Heart right ventricle (tissue), 16 donors: ENCODE results near the gene ARG2. TPM values are rescaled to one million over a fixed set of nuclear protein-coding genes. Genes with fewer than 3 reads are reported as not detected.

Source experiments
- ATAC-seq, 8 donors: fragments of 200-7000 bp; cut with Tn5 transposase; one replicate each; pipeline ENCODE4 v1.9.1; 2020; ENCODE audit warnings: mild to moderate bottlenecking in 8 of 8, moderate library complexity in 8 of 8, moderate number of reproducible peaks in 1 of 8
- DNase-seq, 2 donors: peaks; one replicate each; pipeline ENCODE4 v3.0.0-alpha.2; 2020
- H3K27ac ChIP-seq, 10 donors: fragments of 200-600 bp; sonication (generic) in 2 of 10; one replicate each; pipeline versions ENCODE4 v1.5.0 to v1.8.0; 2020 to 2022; ENCODE audit warnings: mild to moderate bottlenecking in 3 of 10
- H3K27me3 ChIP-seq, 7 donors: fragments of 200-600 bp; one replicate each; pipeline ENCODE4 v1.8.0; 2021 to 2022; ENCODE audit warnings: mild to moderate bottlenecking in 2 of 7
- H3K36me3 ChIP-seq, 9 donors: fragments of 200-600 bp; sonication (generic) in 1 of 9; one replicate each; pipeline versions ENCODE4 v1.5.0 to v1.8.0; 2020 to 2022; ENCODE audit warnings: mild to moderate bottlenecking in 2 of 9
- H3K4me1 ChIP-seq, 9 donors: fragments of 200-600 bp; sonication (generic) in 1 of 9; one replicate each; pipeline versions ENCODE4 v1.5.0 to v1.8.0; 2020 to 2022; ENCODE audit warnings: mild to moderate bottlenecking in 4 of 9
- H3K4me3 ChIP-seq, 10 donors: fragments of 200-600 bp; sonication (generic) in 2 of 10; one replicate each; pipeline versions ENCODE4 v1.5.0 to v1.8.0; 2020 to 2022; ENCODE audit warnings: mild to moderate bottlenecking in 7 of 10, moderate library complexity in 2 of 10
- H3K9me3 ChIP-seq, 11 donors: fragments of 200-600 bp in 10 of 11; sonication (generic) in 2 of 11; one replicate each; pipeline versions ENCODE4 v1.5.0 to v1.8.0; 2013 to 2022; ENCODE audit warnings: mild to moderate bottlenecking in 2 of 11, control low read depth in 1 of 11, moderate library complexity in 1 of 11
- CTCF ChIP-seq, 9 donors: fragments of 200-600 bp; sonication (generic) in 2 of 9; IDR thresholded peaks; one replicate each; pipeline versions ENCODE4 v1.5.0 to v1.8.0; 2021 to 2022; ENCODE audit warnings: antibody characterized with exemption in 9 of 9, mild to moderate bottlenecking in 5 of 9, moderate library complexity in 1 of 9
- whole genome bisulfite sequencing, 2 donors: extraction: QIAGEN DNeasy Blood & Tissue Kit; methylation state at CpG; one replicate each; pipeline ENCODE4 v1.1.7; 2013; ENCODE audit warnings: inconsistent platforms in 1 of 2; 5-methylcytosine and 5-hydroxymethylcytosine counted together
- intact Hi-C, 10 donors: fragments of 100-400 bp; cut with DNase I; formaldehyde crosslinking; loops; one replicate each; pipeline versions ENCODE4 v1.11.1 to v1.14.2; 2022
- polyA plus RNA-seq, 2 donors: library from polyadenylated mRNA; stranded (reverse); fragments of 200-250 nt; gene quantifications; one replicate each; pipeline ENCODE4 v1.2.3, GENCODE V29; 2013
- total RNA-seq, 10 donors: library from RNA; stranded (reverse); fragmentation: NEBNext Ultra II Directional in 3 of 10; extraction: Animal tissue kit (Norgen Biotek cat#: 25700) in 3 of 10; gene quantifications; one replicate each; pipeline versions ENCODE4 v1.2.1 to v1.2.4, GENCODE V29; 2021 to 2023
- donor health status: Arrhythmogenic right ventricular cardiomyopathy.
- donor health status: ischemic (EF 13 %, LVEDD 7.1; RV severe dilation, severe dysfunction).
- donor health status: healthy with polysubstance abuse.
- donor health status: DM: no; HTN: yes; CAD: no.
- donor health status: DM: no; HTN: no; CAD: no.
- donor health status: ischemic (EF 25% LVEDD 6.9; RV normal size, moderate dysfunction).
- donor health status: ischemic (EF 25% LVEDD 5.7; RV mildly dilated, moderate dysfunction).
- donor health status: healthy.
- donor health status: DM: yes; HTN: yes; CAD: no.
- donor health status: Ischemic cardiomyopathy.
- donor health status: ischemic (EF 35%, LVEDD 5.7; RV mildly dilated, moderate dysfunction).
- donor health status: nonischemic (EF 11% LVEDD 7.7; RV severe dilation, severe dysfunction).
- donor health status: DM: yes; HTN: yes; CAD: no.
- donor health status: PGD.
- donor health status: ischemic (EF 29% LVEDD 5.4; RV normal size, mild dysfunction).
- donor health status: nonischemic (EF 23%, LVEDD 6.1; RV moderate dilation, normal function).

Gene ARG2
- total and polyA plus RNA-seq, 12 donors = 0.22 to 42.4 (median 1.5) TPM

GRCh38 chr14:67610491-67610890, 9.2 kb upstream of the ARG2 start:
- TF ChIP-seq CTCF (IDR thresholded peaks at IDR 0.05) = no peak

GRCh38 chr14:67618617-67619063, 1.1 kb upstream of the ARG2 start:
- H3K4me1 ChIP-seq = peaks cover 0 to 36% (median 12%) of the 10 kb centered on the region in 9 donors
- TF ChIP-seq CTCF (IDR thresholded peaks at IDR 0.05) = peak; percentile 51 to 80 (median 74)
- H3K27me3 ChIP-seq = peaks cover 0 to 5% (median 0%) of the 10 kb centered on the region in 7 donors
- intact Hi-C loops = loop anchor here (1.0 to 10.0 kb wide), 9 partner anchors 48 to 86 kb away; partner anchors contain the start of genes RDH12 (in 4 of the 10) and RDH11 (in 1 of the 10)
- no peaks in the 10 kb centered on the region for H3K36me3 ChIP-seq
- H3K4me3 ChIP-seq = peak overlapping the region in 5 of 10 donors; percentile 36 to 74 (median 70)
- ATAC-seq (peak in 7 of 8 donors; percentile 53 to 86 (median 65)), DNase-seq (peak in 1 of 2 donors; percentile 35)
- H3K9me3 ChIP-seq = no peaks in the 10 kb centered on the region
- no peak overlapping the region for H3K27ac ChIP-seq

More at GRCh38 chr14:67610491-67610890, 9.2 kb upstream of the ARG2 start:
- H3K27ac ChIP-seq = no peak overlapping the region
- no peak overlapping the region for H3K4me3 ChIP-seq
- no peaks in the 10 kb centered on the region for H3K9me3 ChIP-seq
- no peaks in the 10 kb centered on the region for H3K4me1 ChIP-seq
- 81 to 82% methylated on average over 1 of the region's 1 CpG for WGBS, 2 donors
- H3K27me3 ChIP-seq = peaks cover 0 to 13% (median 0%) of the 10 kb centered on the region in 7 donors
- H3K36me3 ChIP-seq = no peaks in the 10 kb centered on the region
- ATAC-seq = no peak
- intact Hi-C loops = loop anchor here in 2 of 10 donors (5.0 to 10.0 kb wide), 2 partner anchors 57 to 94 kb away; partner anchors contain the start of gene RDH12 (in 1 of the 2)
- no peak for DNase-seq

- Histone ChIP-seq H3K9me3 (no peaks in the 10 kb centered on the region), H3K4me1 (peaks cover 0 to 36% (median 12%) of the 10 kb centered on the region in 9 donors), H3K27ac (peak overlapping the region in 3 of 10 donors; percentile 54 to 55 (median 55)), H3K4me3 (peak overlapping the region; percentile 36 to 74 (median 68)), H3K27me3 (peaks cover 0 to 5% (median 0%) of the 10 kb centered on the region in 7 donors), H3K36me3 (no peaks in the 10 kb centered on the region)
- ATAC-seq (peak in 3 of 8 donors; percentile 1 to 24 (median 2)), DNase-seq (peak in 1 of 2 donors; percentile 13)
- intact Hi-C loops = no loop called here
- no peak for TF ChIP-seq CTCF (IDR thresholded peaks at IDR 0.05)
- 5 to 7% methylated on average over 19 of the region's 19 CpGs for WGBS, 2 donors
Measured at GRCh38 chr14:67620217-67620785, 581 bp downstream of the ARG2 start.

GRCh38 chr14:67622675-67623074, 3.0 kb downstream of the ARG2 start:
- no peaks in the 10 kb centered on the region for H3K36me3 ChIP-seq
- 44 to 45% methylated on average over 4 of the region's 4 CpGs for WGBS, 2 donors
- H3K9me3 ChIP-seq = no peaks in the 10 kb centered on the region
- peaks cover 0 to 5% (median 0%) of the 10 kb centered on the region in 7 donors for H3K27me3 ChIP-seq
- peak overlapping the region in 3 of 10 donors; percentile 31 to 63 (median 32) for H3K27ac ChIP-seq
- peaks cover 0 to 36% (median 12%) of the 10 kb centered on the region in 9 donors for H3K4me1 ChIP-seq
- TF ChIP-seq CTCF (IDR thresholded peaks at IDR 0.05) = no peak
- ATAC-seq = no peak
- peak in 1 of 2 donors; percentile 23 for DNase-seq
- intact Hi-C loops = no loop called here
- no peak overlapping the region for H3K4me3 ChIP-seq
